Testis (tissue), 2 donors: ENCODE measurements around the gene LHFPL4.

Experiments
- POLR2A ChIP-seq: fragments of 450-650 bp; IDR thresholded peaks from one replicate; pipeline ENCODE4 v1.6.1; 2017; ENCODE audit warnings: antibody characterized with exemption, mild to moderate bottlenecking, moderate library complexity
- TF ChIP-seq, protein P1 (sequence below), 3 experiments: fragments of 450-650 bp in 2 of 3; fragments of 200-600 bp in 1 of 3; sonication (generic) in 1 of 3; IDR thresholded peaks; one replicate each; pipeline ENCODE4 v1.5.1; 2016 to 2019; ENCODE audit warnings: antibody characterized with exemption in 3 of 3, mild to moderate bottlenecking in 2 of 3, moderate library complexity in 1 of 3

GRCh38 chr3:9491506-9491905 is 62.1 kb downstream of the LHFPL4 start:
- TF ChIP-seq, protein P1, sequence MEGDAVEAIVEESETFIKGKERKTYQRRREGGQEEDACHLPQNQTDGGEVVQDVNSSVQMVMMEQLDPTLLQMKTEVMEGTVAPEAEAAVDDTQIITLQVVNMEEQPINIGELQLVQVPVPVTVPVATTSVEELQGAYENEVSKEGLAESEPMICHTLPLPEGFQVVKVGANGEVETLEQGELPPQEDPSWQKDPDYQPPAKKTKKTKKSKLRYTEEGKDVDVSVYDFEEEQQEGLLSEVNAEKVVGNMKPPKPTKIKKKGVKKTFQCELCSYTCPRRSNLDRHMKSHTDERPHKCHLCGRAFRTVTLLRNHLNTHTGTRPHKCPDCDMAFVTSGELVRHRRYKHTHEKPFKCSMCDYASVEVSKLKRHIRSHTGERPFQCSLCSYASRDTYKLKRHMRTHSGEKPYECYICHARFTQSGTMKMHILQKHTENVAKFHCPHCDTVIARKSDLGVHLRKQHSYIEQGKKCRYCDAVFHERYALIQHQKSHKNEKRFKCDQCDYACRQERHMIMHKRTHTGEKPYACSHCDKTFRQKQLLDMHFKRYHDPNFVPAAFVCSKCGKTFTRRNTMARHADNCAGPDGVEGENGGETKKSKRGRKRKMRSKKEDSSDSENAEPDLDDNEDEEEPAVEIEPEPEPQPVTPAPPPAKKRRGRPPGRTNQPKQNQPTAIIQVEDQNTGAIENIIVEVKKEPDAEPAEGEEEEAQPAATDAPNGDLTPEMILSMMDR (IDR thresholded peaks at IDR 0.05) = no peak
- TF ChIP-seq POLR2A = no peak
